Activated effector memory CD4-positive, alpha-beta T cell treated with anti-CD3 and anti-CD28 coated beads, Interleukin-2, amount 50 U/mL, for 16 hours (primary cell): ENCODE measurements around the gene UGT1A6.
A peak's percentile ranks its signal among the peaks of the same experiment; 100 is the strongest.

Experiments
- DNase-seq: peaks from one replicate; pipeline ENCODE4 v3.0.0-alpha.2; 2020

UGT1A6 gene

GRCh38 chr2:233822101-233822771, 129.5 kb downstream of the UGT1A6 start:
- DNase-seq = peak; percentile 54
